EH (cell line): ENCODE data around the gene U2AF1L4.

Source experiments
- DNase-seq: peaks from one replicate; pipeline ENCODE4 v3.0.0-alpha.2; 2015; ENCODE audit warnings: low read depth

The U2AF1L4 gene

DNA sequence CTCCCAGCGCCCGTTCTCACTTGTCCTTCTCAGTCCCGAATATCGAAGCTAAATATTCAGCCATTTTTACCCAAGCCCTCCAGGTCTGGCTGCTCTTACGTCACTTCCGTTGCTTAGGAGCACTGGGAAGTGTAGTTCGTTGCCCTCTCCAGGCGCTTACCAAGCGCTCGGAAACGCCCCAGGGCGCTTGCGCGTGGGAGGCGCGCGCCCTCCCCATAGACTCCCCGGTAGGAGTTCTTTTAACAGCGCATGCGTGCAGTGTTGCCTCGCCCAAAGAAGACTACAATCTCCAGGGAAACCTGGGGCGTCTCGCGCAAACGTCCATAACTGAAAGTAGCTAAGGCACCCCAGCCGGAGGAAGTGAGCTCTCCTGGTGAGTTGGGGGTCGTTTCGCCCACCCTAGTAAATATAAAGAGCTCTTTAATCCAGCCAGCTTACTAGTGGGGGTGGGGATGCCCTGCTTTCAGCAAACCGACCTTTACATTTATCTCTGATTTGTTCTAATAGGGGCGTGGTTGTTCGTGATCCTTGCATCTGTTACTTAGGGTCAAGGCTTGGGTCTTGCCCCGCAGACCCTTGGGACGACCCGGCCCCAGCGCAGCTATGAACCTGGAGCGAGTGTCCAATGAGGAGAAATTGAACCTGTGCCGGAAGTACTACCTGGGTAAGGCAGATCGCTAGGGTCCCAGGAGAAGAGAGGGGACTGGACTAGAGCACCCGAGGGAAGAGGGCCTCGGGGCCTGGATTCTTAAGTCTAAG is at the start of gene U2AF1L4, which contains the start of gene PSENEN:
U2AF1L4 (minus strand) TSS at position 91 of the 759 bp plus-strand sequence; CDS start at position 64, 27 bp downstream.
PSENEN (plus strand) TSS at position 324 of the 759 bp plus-strand sequence; CDS start at position 604, 280 bp downstream.
- peak; percentile 99 for DNase-seq

DNA sequence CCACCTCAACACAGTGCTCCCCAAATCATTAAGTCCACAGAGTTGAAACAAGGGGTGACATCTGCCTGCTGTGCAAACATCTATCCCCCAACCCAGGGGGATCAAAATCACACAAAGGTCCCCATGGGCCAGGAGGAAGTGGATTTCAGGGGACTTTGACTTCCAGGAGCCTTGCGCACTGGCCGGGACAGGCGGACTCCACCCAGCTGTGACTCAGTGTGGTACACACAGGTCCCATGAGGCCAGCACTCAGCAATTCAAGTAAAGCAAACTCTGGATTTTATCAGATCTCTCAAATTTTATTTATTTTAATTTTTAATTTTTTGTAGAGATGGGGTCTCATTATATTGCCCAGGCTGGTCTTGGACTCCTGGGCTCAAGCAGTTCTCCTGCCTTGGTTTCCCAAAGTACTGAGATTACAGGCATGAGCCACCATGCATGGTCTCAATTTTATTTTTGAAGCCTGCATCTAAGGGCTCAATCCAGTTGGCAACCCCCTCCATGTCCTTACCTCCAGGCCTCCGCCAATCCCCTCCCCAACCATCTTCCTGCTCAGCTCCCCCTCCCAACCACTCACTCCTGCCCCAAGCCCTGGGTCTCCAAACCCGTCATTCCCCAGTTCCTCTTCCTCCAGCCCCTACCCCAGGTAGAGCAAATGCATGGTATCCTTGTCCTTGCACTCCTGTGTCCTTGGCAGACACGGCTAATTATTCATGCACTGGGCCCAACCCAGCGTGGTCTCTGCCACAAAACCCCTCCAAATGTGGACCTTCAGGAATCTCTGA is 48.4 kb upstream of the U2AF1L4 start:
- no peak for DNase-seq

DNA sequence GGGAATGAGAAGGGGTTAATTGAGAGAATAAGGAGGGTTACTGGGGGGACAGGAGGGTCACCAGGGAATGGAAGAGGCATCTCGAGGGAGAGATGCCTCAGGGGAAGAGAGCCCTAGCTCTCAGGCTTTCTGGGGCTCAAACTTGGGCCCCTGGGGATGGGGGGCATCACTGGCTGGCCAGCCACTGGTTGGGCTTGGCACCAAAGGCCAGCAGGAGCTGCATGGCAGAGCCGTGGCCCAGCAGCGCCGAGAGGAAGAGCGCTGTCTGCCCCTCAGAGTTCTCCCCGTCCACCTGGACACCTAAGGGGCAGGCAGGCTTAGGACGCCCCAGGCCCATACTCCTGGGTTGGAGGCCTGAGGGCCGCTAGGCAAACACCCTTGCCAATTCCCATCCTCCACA is 47.7 kb upstream of the U2AF1L4 start:
- no peak for DNase-seq

GRCh38 chr19:35792312-35792711 is 47.1 kb upstream of the U2AF1L4 start:
- DNase-seq, result no peak

- no peak for DNase-seq
Measured at GRCh38 chr19:35791814-35792279, 46.6 kb upstream of the U2AF1L4 start.

DNA sequence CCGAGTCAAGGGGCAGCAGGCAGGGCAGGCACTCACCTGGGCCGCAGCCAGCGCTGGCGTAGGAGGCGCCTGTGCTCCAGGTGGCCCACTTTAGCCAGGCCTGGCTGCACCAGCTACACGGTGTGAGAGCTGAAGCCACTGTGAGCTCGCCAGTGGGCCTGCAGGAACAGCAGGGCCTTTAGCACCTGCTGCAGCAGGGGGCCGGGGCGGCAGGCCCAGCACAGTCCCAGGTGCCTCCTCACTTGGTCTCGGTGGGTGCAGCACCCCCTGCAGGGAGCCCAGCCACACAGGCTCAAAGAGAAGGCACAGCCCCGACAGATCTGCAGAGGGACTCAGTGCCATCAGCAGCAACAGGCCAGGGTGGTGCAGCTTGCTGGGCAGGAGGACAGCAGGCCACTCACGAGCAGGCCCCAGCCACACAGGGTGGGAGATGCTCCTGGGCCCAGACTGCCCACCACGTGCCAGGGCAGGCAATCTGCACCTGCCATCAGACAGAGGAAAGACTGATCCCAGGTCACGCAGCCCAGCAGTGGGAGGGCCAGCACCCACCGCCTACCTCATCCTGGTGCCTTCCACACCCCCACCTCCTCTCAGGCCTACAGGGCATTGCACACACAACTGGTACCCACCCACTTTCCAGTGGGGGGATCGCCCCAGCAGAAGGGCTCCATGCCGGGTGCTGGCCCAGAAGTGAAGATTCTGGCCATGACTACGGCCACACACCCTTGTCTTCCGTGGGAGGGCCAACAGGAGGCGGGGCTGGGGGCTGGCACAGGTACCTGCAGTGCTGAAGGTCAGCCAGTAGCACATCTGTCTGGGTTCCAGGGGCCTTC is 46.0 kb upstream of the U2AF1L4 start:
- DNase-seq, result no peak

DNA sequence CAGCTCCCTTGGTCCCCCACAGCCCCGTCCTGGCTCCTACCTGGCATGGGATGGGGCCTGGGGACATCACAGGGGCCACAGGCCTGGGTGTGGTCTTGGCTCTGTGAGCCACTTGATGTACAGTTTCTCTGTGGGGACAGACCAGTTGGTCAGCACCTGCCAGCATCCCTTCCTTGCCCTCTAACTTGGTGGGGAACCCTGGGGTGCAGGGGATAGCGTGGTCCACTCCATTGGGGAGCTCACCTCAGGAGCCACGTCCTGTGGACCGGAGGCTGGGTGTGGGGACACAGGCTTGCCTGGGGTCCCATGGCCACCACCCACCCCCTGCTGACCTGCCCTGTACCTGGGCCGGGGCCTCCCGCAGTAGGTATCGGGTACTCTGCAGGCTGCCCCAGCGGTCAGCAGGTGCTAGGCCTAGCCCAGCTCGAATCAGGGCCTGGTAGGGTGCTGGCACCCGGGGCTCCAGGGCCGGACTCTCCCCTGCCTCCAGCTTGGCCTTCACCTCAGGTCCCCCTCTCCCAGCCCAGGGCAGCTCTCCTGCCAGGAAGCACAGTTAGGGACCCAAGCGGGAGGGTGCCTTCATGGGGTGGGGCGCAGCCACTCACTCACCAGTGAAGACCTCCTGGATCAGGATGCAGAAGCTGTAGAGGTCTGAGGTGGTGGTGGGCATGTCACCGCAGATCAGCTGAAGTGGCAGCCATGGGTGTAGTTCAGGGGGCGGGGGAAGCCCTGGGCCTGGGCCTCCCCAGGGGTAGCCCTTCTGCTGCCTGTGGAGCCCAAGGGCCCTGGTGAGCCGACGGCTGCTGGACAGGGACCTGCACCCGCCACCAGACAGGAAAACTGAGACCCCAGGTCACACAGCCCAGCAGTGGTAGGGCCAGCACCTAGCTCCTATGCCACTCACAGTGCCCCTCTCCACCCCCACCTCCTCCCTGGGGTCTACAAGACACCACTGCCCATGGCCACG is 45.0 kb upstream of the U2AF1L4 start:
- DNase-seq, result no peak

DNA sequence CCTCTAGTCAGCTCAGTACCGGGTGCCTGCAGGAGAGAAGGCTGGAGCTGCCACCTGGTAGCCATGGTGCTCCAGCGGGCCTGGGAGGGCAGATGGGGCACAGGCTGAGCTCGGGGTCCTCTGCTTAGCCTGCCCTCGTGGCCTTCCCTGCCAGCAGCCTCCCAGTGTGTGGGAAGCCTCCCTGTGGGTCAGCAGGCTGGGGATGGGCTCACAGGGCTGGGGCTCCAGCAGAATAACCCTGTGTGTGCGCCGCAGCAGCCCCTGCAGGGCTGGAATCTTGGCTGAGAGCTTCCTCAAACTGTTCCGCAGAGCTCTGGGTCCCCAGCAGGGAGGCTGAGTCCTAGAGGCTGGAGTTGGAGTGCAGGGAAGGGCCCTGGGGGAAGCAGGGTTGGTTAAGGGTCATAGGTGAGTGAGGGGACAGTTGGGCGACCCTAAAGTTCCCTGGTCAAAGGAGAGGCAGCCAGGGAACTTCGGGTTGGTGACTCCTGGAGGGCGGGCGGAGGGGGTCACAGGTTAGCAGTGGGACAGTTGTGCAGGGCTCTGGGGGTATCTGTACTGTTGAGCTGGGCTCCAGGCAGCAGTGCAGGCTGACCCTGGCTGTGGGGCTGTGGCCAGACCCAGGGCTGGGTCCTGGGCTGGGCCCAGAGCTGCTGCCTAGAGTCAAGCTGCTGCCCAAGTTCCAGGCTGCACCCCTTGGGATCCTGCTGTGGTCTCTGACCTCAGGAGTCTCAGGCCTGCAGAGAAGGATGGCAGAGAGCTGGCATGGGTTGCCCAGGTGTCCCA is 44.2 kb upstream of the U2AF1L4 start:
- no peak for DNase-seq

DNA sequence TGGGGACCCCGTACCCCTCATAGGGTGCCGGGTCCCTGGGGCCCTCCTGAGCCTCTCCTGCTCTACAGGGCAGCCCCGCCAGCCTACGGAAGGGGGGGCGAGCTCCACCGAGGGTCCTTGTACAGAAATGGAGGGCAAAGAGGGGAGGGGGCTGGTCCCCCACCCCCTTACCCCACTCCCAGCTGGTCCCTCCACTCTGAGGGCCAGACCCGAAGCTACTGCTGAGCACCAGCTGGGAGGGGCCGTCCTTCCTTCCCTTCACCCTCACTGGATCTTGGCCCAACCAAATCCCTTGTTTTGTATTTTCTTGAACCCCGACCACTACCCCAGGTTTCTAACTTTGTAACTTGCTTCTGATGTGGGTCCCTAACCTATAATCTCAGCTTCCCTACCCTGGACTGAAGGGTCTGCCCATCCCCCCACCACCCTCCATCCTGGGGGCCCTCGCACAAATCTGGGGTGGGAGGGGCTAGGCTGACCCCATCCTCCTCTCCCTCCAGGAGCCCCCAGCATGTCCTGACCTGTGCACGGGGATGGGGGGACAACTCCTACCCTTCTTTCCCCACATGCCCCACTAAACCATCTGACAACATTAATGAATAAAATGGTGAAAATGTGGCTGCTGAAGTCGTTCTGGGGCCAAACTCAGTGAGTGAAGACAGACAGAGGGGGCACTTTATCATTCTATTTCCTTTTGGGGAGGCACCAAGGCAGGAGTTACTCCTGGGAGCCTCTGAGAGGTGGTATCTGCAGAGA is 43.2 kb upstream of the U2AF1L4 start:
- no peak for DNase-seq

DNA sequence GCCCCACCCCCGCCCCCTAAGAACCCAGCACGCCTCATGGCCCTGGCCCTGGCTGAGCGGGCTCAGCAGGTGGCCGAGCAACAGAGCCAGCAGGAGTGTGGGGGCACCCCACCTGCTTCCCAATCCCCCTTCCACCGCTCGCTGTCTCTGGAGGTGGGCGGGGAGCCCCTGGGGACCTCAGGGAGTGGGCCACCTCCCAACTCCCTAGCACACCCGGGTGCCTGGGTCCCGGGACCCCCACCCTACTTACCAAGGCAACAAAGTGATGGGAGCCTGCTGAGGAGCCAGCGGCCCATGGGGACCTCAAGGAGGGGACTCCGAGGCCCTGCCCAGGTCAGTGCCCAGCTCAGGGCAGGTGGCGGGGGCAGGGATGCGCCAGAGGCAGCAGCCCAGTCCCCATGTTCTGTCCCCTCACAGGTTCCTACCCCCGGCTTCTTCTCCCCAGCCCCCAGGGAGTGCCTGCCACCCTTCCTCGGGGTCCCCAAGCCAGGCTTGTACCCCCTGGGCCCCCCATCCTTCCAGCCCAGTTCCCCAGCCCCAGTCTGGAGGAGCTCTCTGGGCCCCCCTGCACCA is 42.1 kb upstream of the U2AF1L4 start:
- DNase-seq, result no peak

- no peak for DNase-seq
Measured at GRCh38 chr19:35786299-35787160, 41.3 kb upstream of the U2AF1L4 start.

DNA sequence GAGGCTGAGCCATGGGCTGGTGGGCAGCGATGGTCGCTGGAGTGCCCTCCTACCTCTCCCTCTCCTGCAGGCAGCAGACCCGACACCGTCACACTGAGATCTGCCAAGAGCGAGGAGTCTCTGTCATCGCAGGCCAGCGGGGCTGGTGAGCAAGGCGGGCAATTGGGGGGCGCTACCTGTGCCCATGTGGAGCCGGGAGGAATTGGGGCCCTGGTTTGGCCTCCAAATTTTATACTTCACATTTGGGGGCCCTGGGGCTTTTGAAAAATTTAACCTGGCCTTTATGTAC is 40.1 kb upstream of the U2AF1L4 start:
- DNase-seq, result no peak

DNA sequence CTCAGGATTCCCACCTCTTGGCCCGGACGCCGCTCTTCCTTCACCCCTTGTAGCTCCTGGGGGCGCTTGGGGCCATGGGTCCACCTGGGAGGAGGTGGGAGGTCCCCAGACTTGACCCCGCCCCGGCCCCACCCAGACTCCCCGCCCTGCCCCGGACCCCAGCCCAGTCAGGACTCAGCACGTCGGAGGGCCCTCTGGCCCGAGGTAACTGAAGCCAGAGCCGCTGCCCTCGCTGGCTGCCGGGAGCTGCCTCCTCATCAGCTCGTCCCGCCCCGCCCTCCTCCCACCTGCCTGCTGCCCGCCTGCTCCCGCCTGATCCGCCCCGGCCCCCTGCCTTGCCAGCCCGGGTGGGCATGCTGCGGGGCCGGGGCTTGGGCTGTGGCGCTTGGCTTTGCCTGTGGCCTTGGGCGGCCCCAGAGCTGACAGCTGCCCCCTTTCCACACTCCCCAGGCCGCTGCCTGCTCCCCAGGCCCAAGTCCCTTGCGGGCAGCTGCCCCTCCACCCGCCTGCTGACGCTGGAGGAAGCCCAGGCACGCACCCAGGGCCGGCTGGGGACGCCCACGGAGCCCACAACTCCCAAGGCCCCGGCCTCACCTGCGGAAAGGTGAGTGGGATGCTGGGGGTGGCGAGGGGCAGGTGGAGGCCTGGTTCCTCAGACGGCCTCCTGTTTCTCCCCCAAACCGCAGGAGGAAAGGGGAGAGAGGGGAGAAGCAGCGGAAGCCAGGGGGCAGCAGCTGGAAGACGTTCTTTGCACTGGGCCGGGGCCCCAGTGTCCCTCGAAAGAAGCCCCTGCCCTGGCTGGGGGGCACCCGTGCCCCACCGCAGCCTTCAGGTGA is 39.5 kb upstream of the U2AF1L4 start:
- no peak for DNase-seq

- DNase-seq, result no peak
Measured at GRCh38 chr19:35783469-35784434, 38.5 kb upstream of the U2AF1L4 start.

- no peak for DNase-seq
Measured at GRCh38 chr19:35782589-35782988, 37.4 kb upstream of the U2AF1L4 start.

DNA sequence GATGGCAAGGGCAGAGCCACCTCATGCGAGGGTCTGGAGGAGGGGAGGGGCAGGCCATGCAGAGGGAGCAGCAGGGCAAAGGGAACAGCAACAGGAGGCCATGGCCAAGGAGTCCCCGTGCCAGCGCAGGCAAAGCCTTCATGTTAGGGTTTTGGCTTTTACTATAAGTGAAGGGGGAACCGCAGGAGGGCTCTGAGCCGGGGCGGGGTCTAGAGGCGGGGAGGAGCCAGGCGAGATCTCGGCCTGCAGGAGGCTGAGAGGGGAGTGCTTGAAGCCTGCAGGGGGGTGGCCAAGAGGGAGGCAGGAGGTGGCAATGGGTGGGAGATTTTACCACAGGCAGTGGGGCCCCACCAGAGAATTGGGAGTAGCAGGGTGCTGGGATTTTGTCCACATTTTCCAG is 36.4 kb upstream of the U2AF1L4 start:
- no peak for DNase-seq
